Neuron (in vitro differentiated cells): ENCODE measurements around the gene RUNX3.
"Not testable (repeated sequence)": the region's sequence is repeated elsewhere in the genome, so short reads cannot be mapped to it uniquely, and the experiment has no call there.

Experiments used
- H2AFZ ChIP-seq: one replicate; pipeline ENCODE4 v1.6.1; 2013; ENCODE audit warnings: low read depth, mild to moderate bottlenecking, inconsistent platforms, low read length, moderate library complexity
- H3K27me3 ChIP-seq: one replicate; pipeline ENCODE4 v1.6.1; 2013; ENCODE audit warnings: low read length; ENCODE audit not compliant: insufficient read depth
- H3K36me3 ChIP-seq: one replicate; pipeline ENCODE4 v1.6.1; 2013; ENCODE audit warnings: low read length; ENCODE audit not compliant: insufficient read depth
- H3K4me1 ChIP-seq: one replicate; pipeline ENCODE4 v1.6.1; 2013; ENCODE audit warnings: low read length; ENCODE audit not compliant: insufficient read depth
- H3K4me3 ChIP-seq: 2 replicates; pipeline ENCODE4 v1.5.1; 2013; ENCODE audit warnings: mild to moderate bottlenecking, low read length, moderate library complexity
- H3K9me3 ChIP-seq: one replicate; pipeline ENCODE4 v1.6.1; 2013; ENCODE audit warnings: low read length

Gene RUNX3

GRCh38 chr1:24930260-24931145 is at the start of gene RUNX3:
TSS of gene RUNX3 (minus strand) at chr1:24930276. CDS start at chr1:24929868, 408 bp downstream.
- Histone ChIP-seq H3K27me3 (peaks cover 94% of the 10 kb centered on the region), H3K4me1 (no peaks in the 10 kb centered on the region), H3K9me3 (no peaks in the 10 kb centered on the region), H3K36me3 (no peaks in the 10 kb centered on the region), H2AFZ (no peak within 1 kb of the TSS), H3K4me3 (no peak within 1 kb of the TSS)

GRCh38 chr1:24979232-24979631 is 49.2 kb upstream of the RUNX3 start:
- not testable (repeated sequence) for H3K4me3 ChIP-seq, H3K4me1 ChIP-seq, H2AFZ ChIP-seq, H3K9me3 ChIP-seq, H3K27me3 ChIP-seq, H3K36me3 ChIP-seq

GRCh38 chr1:24978383-24979032 is 48.4 kb upstream of the RUNX3 start:
- no peak overlapping the region for H3K4me3 ChIP-seq
- peaks cover 5% of the 10 kb centered on the region for H3K27me3 ChIP-seq
- H2AFZ ChIP-seq: no peak overlapping the region
- no peaks in the 10 kb centered on the region for H3K4me1 ChIP-seq
- H3K36me3 ChIP-seq: no peaks in the 10 kb centered on the region
- no peaks in the 10 kb centered on the region for H3K9me3 ChIP-seq

GRCh38 chr1:24975391-24975790 is 45.3 kb upstream of the RUNX3 start:
- Histone ChIP-seq H3K9me3 (no peaks in the 10 kb centered on the region), H3K4me1 (peaks cover 3% of the 10 kb centered on the region), H3K27me3 (peaks cover 7% of the 10 kb centered on the region), H3K4me3 (no peak overlapping the region), H3K36me3 (no peaks in the 10 kb centered on the region), H2AFZ (no peak overlapping the region)

- Histone ChIP-seq H3K9me3 (no peaks in the 10 kb centered on the region), H3K36me3 (no peaks in the 10 kb centered on the region), H3K4me3 (no peak overlapping the region), H2AFZ (no peak overlapping the region), H3K4me1 (peaks cover 3% of the 10 kb centered on the region), H3K27me3 (peaks cover 11% of the 10 kb centered on the region)
Measured at GRCh38 chr1:24973315-24973714, 43.2 kb upstream of the RUNX3 start.

GRCh38 chr1:24972915-24973242 is 42.8 kb upstream of the RUNX3 start:
- H3K9me3 ChIP-seq: no peaks in the 10 kb centered on the region
- H3K27me3 ChIP-seq: peaks cover 11% of the 10 kb centered on the region
- peaks cover 3% of the 10 kb centered on the region for H3K4me1 ChIP-seq
- H2AFZ ChIP-seq: no peak overlapping the region
- no peaks in the 10 kb centered on the region for H3K36me3 ChIP-seq
- no peak overlapping the region for H3K4me3 ChIP-seq

- Histone ChIP-seq H3K4me1 (peaks cover 3% of the 10 kb centered on the region), H3K36me3 (no peaks in the 10 kb centered on the region), H3K9me3 (no peaks in the 10 kb centered on the region), H3K4me3 (no peak overlapping the region), H2AFZ (no peak overlapping the region), H3K27me3 (peaks cover 11% of the 10 kb centered on the region)
Measured at GRCh38 chr1:24972221-24972914, 42.3 kb upstream of the RUNX3 start.

GRCh38 chr1:24970926-24971875 is 41.1 kb upstream of the RUNX3 start:
- peaks cover 3% of the 10 kb centered on the region for H3K4me1 ChIP-seq
- peaks cover 11% of the 10 kb centered on the region for H3K27me3 ChIP-seq
- no peaks in the 10 kb centered on the region for H3K36me3 ChIP-seq
- no peak overlapping the region for H3K4me3 ChIP-seq
- H3K9me3 ChIP-seq: no peaks in the 10 kb centered on the region
- no peak overlapping the region for H2AFZ ChIP-seq

- Histone ChIP-seq H3K4me1 (peaks cover 3% of the 10 kb centered on the region), H3K9me3 (no peaks in the 10 kb centered on the region), H3K27me3 (peaks cover 11% of the 10 kb centered on the region), H3K36me3 (no peaks in the 10 kb centered on the region), H2AFZ (no peak overlapping the region), H3K4me3 (no peak overlapping the region)
Measured at GRCh38 chr1:24970399-24970753, 40.3 kb upstream of the RUNX3 start.

GRCh38 chr1:24969596-24970398 is 39.7 kb upstream of the RUNX3 start:
- Histone ChIP-seq H3K4me3 (no peak overlapping the region), H3K4me1 (peaks cover 3% of the 10 kb centered on the region), H3K9me3 (no peaks in the 10 kb centered on the region), H2AFZ (no peak overlapping the region), H3K27me3 (peaks cover 11% of the 10 kb centered on the region), H3K36me3 (no peaks in the 10 kb centered on the region)

GRCh38 chr1:24968941-24969585 is 39.0 kb upstream of the RUNX3 start:
- H3K4me3 ChIP-seq: no peak overlapping the region
- peaks cover 3% of the 10 kb centered on the region for H3K4me1 ChIP-seq
- peaks cover 11% of the 10 kb centered on the region for H3K27me3 ChIP-seq

More at GRCh38 chr1:24968941-24969585, 39.0 kb upstream of the RUNX3 start:
- H3K9me3 ChIP-seq: no peaks in the 10 kb centered on the region
- H3K36me3 ChIP-seq: no peaks in the 10 kb centered on the region
- no peak overlapping the region for H2AFZ ChIP-seq
